Measurements from ENCODE around the gene DLGAP1. TPM values are rescaled to one million over a fixed set of nuclear protein-coding genes. Genes with fewer than 3 reads are reported as not detected.

Gene DLGAP1
- polyA plus RNA-seq, 1 of the 3 experiments (the other 2 are of a cell fraction) = not detected

DNA sequence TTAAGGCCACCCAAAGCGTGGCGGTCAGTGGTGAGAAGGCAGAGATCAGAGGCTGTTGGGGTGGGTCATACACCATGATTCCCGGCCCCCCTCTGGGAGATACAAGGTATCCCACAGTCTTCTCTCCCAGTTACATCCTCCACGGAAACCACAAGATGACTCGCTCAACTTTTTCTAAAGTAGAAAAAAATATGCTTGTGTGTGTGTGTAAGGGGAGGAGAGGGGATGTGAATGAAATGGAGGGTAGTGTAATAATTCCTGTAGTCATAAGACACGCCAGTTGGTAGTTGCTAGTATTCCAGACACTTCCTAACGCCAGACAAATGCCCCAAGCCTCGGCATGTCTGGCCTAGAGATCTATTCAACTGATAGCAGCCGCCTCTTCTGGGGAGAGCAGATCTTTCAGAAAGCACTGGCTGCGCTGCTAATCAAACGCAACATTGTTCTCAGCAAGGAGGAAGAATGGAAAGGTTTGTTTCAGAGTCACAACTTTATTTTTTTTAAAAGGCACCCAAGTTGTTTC lies 861.7 kb downstream of the DLGAP1 start:
- peak overlapping the region; percentile 93 for H3K4me2 ChIP-seq
- no peaks in the 10 kb centered on the region for H3K36me3 ChIP-seq (replicated peaks in 1 of 2; ENCODE audit: control insufficient read depth in 1 of 2, insufficient read depth in 2 of 2, low read length in 1 of 2)
- no peaks in the 10 kb centered on the region for H3K27me3 ChIP-seq (ENCODE audit: insufficient read depth)
- peak overlapping the region; percentile 80 for H2AFZ ChIP-seq (ENCODE audit: low read depth)
- peaks cover 36 to 56% of the 10 kb centered on the region in 2 experiments for H3K4me1 ChIP-seq (ENCODE audit: control insufficient read depth in 1 of 2, insufficient read depth in 2 of 2, low read depth in 1 of 2, low read length in 1 of 2)
- H3K9me2 ChIP-seq = no peaks in the 10 kb centered on the region
- peaks cover 41% of the 10 kb centered on the region for H3F3A ChIP-seq (replicated peaks; ENCODE audit: insufficient read depth)
- WGBS (ENCODE audit: low lambda C conversion rate) = 2% methylated on average over 11 of the region's 11 CpGs
- ChIA-PET POLR2A (interaction anchor here (0.9 to 2.4 kb wide), 5 partner anchors 64 to 310 kb away, joined by 3 to 10 read pairs (median 5); no protein-coding TSS in a partner anchor), CTCF (interaction anchor here (0.6 to 6.1 kb wide), 31 partner anchors 9 to 323 kb away, joined by 3 to 76 read pairs (median 6); partner anchors contain the start of gene TGIF1)
- H3K27ac ChIP-seq (ENCODE audit: low read depth in 2 of 2, low read length in 1 of 2) = peak overlapping the region; percentile 100
- peak; percentile 68 for DNase-seq
- no peaks in the 10 kb centered on the region for H3K9me3 ChIP-seq
- TF ChIP-seq, protein P1, sequence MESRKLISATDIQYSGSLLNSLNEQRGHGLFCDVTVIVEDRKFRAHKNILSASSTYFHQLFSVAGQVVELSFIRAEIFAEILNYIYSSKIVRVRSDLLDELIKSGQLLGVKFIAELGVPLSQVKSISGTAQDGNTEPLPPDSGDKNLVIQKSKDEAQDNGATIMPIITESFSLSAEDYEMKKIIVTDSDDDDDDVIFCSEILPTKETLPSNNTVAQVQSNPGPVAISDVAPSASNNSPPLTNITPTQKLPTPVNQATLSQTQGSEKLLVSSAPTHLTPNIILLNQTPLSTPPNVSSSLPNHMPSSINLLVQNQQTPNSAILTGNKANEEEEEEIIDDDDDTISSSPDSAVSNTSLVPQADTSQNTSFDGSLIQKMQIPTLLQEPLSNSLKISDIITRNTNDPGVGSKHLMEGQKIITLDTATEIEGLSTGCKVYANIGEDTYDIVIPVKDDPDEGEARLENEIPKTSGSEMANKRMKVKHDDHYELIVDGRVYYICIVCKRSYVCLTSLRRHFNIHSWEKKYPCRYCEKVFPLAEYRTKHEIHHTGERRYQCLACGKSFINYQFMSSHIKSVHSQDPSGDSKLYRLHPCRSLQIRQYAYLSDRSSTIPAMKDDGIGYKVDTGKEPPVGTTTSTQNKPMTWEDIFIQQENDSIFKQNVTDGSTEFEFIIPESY (IDR thresholded peaks at IDR 0.05; ENCODE audit: borderline replicate concordance, low read depth) = no peak
- peak; percentile 69; the same call in 1 of the 2 replicates for TF ChIP-seq MXI1 (IDR thresholded peaks at IDR 0.05; ENCODE audit: low read depth, low read length)
- no peak for TF ChIP-seq MEF2A (IDR thresholded peaks at IDR 0.05; ENCODE audit: borderline replicate concordance, low read depth)
- TF ChIP-seq YY1 (IDR thresholded peaks at IDR 0.05; ENCODE audit: low read depth) = peak; percentile 64; the same call in 1 of the 2 replicates
- TF ChIP-seq, protein P2, sequence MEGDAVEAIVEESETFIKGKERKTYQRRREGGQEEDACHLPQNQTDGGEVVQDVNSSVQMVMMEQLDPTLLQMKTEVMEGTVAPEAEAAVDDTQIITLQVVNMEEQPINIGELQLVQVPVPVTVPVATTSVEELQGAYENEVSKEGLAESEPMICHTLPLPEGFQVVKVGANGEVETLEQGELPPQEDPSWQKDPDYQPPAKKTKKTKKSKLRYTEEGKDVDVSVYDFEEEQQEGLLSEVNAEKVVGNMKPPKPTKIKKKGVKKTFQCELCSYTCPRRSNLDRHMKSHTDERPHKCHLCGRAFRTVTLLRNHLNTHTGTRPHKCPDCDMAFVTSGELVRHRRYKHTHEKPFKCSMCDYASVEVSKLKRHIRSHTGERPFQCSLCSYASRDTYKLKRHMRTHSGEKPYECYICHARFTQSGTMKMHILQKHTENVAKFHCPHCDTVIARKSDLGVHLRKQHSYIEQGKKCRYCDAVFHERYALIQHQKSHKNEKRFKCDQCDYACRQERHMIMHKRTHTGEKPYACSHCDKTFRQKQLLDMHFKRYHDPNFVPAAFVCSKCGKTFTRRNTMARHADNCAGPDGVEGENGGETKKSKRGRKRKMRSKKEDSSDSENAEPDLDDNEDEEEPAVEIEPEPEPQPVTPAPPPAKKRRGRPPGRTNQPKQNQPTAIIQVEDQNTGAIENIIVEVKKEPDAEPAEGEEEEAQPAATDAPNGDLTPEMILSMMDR (IDR thresholded peaks at IDR 0.05) = no peak
- no peak for TF ChIP-seq EZH2phosphoT487 (IDR thresholded peaks at IDR 0.05; ENCODE audit: borderline replicate concordance, low read depth)
- no peak for TF ChIP-seq TEAD4 (IDR thresholded peaks at IDR 0.05; ENCODE audit: borderline replicate concordance, insufficient read depth)
- TF ChIP-seq, protein P3, sequence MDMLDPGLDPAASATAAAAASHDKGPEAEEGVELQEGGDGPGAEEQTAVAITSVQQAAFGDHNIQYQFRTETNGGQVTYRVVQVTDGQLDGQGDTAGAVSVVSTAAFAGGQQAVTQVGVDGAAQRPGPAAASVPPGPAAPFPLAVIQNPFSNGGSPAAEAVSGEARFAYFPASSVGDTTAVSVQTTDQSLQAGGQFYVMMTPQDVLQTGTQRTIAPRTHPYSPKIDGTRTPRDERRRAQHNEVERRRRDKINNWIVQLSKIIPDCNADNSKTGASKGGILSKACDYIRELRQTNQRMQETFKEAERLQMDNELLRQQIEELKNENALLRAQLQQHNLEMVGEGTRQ (IDR thresholded peaks at IDR 0.05; ENCODE audit: borderline replicate concordance, low read depth, low read length) = no peak
- 0 out of 2 replicates have a peak, but pooled peaks have one; percentile 12 for TF ChIP-seq FOXM1 (IDR thresholded peaks at IDR 0.05; ENCODE audit: low read depth)
- TF ChIP-seq GATA2 (CRISPR knock-in tag; IDR thresholded peaks at IDR 0.05) = peak; percentile 92
- peak; percentile 39; the same call in 1 of the 2 replicates for TF ChIP-seq TCF12 (IDR thresholded peaks at IDR 0.05)
- TF ChIP-seq, protein P4, sequence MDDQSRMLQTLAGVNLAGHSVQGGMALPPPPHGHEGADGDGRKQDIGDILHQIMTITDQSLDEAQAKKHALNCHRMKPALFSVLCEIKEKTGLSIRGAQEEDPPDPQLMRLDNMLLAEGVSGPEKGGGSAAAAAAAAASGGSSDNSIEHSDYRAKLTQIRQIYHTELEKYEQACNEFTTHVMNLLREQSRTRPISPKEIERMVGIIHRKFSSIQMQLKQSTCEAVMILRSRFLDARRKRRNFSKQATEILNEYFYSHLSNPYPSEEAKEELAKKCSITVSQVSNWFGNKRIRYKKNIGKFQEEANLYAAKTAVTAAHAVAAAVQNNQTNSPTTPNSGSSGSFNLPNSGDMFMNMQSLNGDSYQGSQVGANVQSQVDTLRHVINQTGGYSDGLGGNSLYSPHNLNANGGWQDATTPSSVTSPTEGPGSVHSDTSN (IDR thresholded peaks at IDR 0.05) = peak; percentile 63; the same call in 1 of the 2 replicates
- TF ChIP-seq TAF1 (IDR thresholded peaks at IDR 0.05; ENCODE audit: borderline replicate concordance, low read depth, low read length) = no peak
- no peak for TF ChIP-seq SIN3A (IDR thresholded peaks at IDR 0.05; ENCODE audit: borderline replicate concordance, low read depth, low read length)
- TF ChIP-seq CHD2 (IDR thresholded peaks at IDR 0.05; ENCODE audit: low read length, partially characterized antibody) = peak; percentile 49
- peak; percentile 28 to 68 for TF ChIP-seq EP300 (IDR thresholded peaks at IDR 0.05; ENCODE audit: borderline replicate concordance in 1 of 2, low read depth in 1 of 2, low read length in 1 of 2)
- no peak; the same call in 1 of the 2 replicates for TF ChIP-seq JUND (IDR thresholded peaks at IDR 0.05)
- TF ChIP-seq NFIC (IDR thresholded peaks at IDR 0.05; ENCODE audit: borderline replicate concordance) = no peak
- no peak for TF ChIP-seq RFX5 (IDR thresholded peaks at IDR 0.05; ENCODE audit: low read length)
- TF ChIP-seq, protein P5, sequence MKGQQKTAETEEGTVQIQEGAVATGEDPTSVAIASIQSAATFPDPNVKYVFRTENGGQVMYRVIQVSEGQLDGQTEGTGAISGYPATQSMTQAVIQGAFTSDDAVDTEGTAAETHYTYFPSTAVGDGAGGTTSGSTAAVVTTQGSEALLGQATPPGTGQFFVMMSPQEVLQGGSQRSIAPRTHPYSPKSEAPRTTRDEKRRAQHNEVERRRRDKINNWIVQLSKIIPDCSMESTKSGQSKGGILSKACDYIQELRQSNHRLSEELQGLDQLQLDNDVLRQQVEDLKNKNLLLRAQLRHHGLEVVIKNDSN (IDR thresholded peaks at IDR 0.05; ENCODE audit: borderline replicate concordance, low read depth) = no peak
- peak; percentile 84 for TF ChIP-seq RCOR1 (IDR thresholded peaks at IDR 0.05; ENCODE audit: low read length)
- TF ChIP-seq RAD21 (IDR thresholded peaks at IDR 0.05; ENCODE audit: low read length) = peak; percentile 18; the same call in 1 of the 2 replicates
- TF ChIP-seq POLR2AphosphoS5 (IDR thresholded peaks at IDR 0.05; ENCODE audit: low read depth, low read length) = no peak
- TF ChIP-seq, protein P6, sequence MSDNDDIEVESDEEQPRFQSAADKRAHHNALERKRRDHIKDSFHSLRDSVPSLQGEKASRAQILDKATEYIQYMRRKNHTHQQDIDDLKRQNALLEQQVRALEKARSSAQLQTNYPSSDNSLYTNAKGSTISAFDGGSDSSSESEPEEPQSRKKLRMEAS (IDR thresholded peaks at IDR 0.05; ENCODE audit: low read depth) = no peak
- TF ChIP-seq FOXJ3 (CRISPR knock-in tag; IDR thresholded peaks at IDR 0.05) = no peak
- TF ChIP-seq, protein P7, sequence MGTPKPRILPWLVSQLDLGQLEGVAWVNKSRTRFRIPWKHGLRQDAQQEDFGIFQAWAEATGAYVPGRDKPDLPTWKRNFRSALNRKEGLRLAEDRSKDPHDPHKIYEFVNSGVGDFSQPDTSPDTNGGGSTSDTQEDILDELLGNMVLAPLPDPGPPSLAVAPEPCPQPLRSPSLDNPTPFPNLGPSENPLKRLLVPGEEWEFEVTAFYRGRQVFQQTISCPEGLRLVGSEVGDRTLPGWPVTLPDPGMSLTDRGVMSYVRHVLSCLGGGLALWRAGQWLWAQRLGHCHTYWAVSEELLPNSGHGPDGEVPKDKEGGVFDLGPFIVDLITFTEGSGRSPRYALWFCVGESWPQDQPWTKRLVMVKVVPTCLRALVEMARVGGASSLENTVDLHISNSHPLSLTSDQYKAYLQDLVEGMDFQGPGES (IDR thresholded peaks at IDR 0.05; ENCODE audit: low read depth, low read length) = no peak
- peak overlapping the region; percentile 53 to 67 for H3K4me3 ChIP-seq (ENCODE audit: low read depth in 2 of 2, low read length in 1 of 2)
- H3K9ac ChIP-seq = peak overlapping the region; percentile 92
- no peaks in the 10 kb centered on the region for H4K20me1 ChIP-seq (ENCODE audit: insufficient read depth)
- peaks cover 38% of the 10 kb centered on the region for H3K79me2 ChIP-seq (ENCODE audit: insufficient read depth)
